OCI-LY1 (cell line): ENCODE results near the gene ZNRF1.

Experiments used
- CTCF ChIP-seq: fragments of 200-600 bp; sonication (generic), shearing (Covaris generic); IDR thresholded peaks from 2 replicates; pipeline ENCODE4 v1.5.1; 2017; ENCODE audit warnings: mild to moderate bottlenecking, antibody characterized with exemption, low read length, moderate library complexity, mixed read lengths
- EZH2 ChIP-seq: fragments of 200-600 bp; sonication (generic), shearing (Covaris generic); IDR thresholded peaks from 2 replicates; pipeline ENCODE4 v1.8.0; 2017; ENCODE audit warnings: borderline replicate concordance, mixed run types, mild to moderate bottlenecking, antibody characterized with exemption, low read length, moderate library complexity, mixed read lengths

GRCh38 chr16:75109732-75110243 lies 111.0 kb downstream of the ZNRF1 start:
- TF ChIP-seq CTCF (no peak; the same call in 1 of the 2 replicates), EZH2 (no peak)
